ENCODE data around the gene PTRH1.

GRCh38 chr9:127679506-127679905 is 36.0 kb downstream of the PTRH1 start:
- TF ChIP-seq CTCF (IDR thresholded peaks at IDR 0.05) (no peak), ZFX (IDR thresholded peaks at IDR 0.05; ENCODE audit: borderline replicate concordance) (no peak)
